GM12891 (cell line): ENCODE measurements around the gene SCD5.

ENCODE experiments used
- PAX5 ChIP-seq: IDR thresholded peaks from 2 replicates; pipeline ENCODE4 v1.6.1; 2011; ENCODE audit warnings: low read length, moderate library complexity, mild to moderate bottlenecking; ENCODE audit not compliant: insufficient read depth, severe bottlenecking
- POLR2A ChIP-seq: IDR thresholded peaks from 2 replicates; pipeline ENCODE4 v1.6.1; 2011; ENCODE audit warnings: low read depth, low read length, control low read depth
- POLR2AphosphoS5 ChIP-seq: IDR thresholded peaks from 2 replicates; pipeline ENCODE4 v1.6.1; 2011; ENCODE audit warnings: low read depth, low read length, control low read depth
- SPI1 ChIP-seq: IDR thresholded peaks from 2 replicates; pipeline ENCODE4 v1.6.1; 2011; ENCODE audit warnings: low read depth, low read length, control low read depth
- TAF1 ChIP-seq: IDR thresholded peaks from 2 replicates; pipeline ENCODE4 v1.6.1; 2011; ENCODE audit warnings: low read depth, low read length, control low read depth

DNA sequence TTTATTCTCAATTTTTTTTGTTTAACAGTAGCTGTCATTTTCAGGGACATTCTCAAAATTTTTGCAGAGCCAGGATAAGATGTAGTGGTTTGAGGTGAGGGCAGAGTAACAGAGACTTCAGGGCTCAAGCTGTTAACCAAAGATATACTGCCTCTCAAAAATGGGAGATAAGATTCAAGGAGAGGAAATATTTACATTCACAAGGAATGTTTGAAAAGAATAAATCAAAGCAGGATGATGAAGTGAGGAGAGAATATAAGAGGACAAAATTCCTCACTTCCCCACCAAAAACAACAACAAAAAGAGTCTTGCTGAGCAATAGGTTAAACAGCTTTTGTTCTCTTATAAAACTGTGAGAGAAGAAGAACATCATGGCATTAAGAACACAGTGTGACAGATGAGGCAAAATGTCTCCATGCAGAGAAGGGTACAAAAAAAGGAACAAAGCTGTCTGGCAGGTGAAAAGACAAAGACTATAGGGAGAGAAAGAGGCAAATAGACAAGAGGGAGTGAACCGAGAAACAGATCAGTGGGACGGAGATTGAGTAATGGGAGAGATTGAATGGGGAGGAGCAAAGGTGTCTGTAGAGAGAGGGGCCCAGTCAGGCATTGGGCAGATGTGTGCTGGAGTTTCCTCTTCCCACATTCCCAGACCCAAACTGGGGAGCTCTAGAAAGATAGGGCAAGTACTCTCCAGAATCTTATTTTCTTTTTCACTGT is 130.7 kb downstream of the SCD5 start:
- no peak for TF ChIP-seq POLR2A
- TF ChIP-seq POLR2AphosphoS5 = no peak
- TF ChIP-seq TAF1 = no peak
- TF ChIP-seq SPI1 = no peak
- TF ChIP-seq PAX5 = no peak
